Astrocyte of the hippocampus (primary cell): ENCODE data around the gene C5AR2.
"Not testable (repeated sequence)": the region's sequence is repeated elsewhere in the genome, so short reads cannot be mapped to it uniquely, and the experiment has no call there.

Experiments
- DNase-seq: peaks from one replicate; pipeline ENCODE4 v3.0.0; 2011; ENCODE audit warnings: low read depth, low spot score

The C5AR2 gene

DNA sequence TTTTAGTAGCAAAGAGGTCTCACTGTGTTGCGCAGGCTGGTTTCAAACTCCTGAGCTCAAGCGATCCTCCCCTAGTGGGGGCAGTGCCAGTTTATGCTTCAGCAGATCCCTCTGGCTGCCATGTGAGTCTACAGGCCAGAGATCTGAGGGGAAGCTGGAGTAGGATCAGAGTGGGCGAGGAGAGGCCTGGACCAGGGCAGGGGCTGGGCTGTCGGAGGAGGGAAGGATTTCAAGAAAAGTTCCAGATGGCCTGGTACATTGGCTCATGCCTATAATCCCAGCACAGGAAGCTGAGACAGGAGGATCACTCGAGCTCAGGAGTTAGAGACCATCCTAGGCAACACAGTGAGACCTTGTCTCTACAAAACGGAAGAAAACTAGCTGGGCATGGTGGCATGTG is 27.0 kb downstream of the C5AR2 start:
- DNase-seq, result no peak

DNA sequence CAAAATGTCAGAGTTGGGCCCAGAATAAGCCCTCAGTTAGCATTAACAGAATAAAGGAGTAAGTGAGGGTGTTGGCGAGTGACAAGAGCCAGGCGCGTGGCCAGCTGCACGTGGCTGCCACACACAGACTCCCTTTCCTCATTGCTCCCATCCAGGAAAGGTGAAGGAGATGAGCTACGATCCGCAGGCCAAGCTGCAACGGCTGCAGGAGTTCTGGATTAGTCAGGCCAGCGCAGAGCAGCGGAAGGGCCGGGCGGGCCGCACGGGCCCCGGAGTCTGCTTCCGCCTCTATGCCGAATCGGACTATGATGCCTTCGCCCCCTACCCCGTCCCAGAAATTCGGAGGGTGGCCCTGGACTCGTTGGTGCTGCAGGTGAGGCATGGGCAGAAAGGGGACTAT is 30.3 kb downstream of the C5AR2 start:
- no peak for DNase-seq

- DNase-seq, result no peak
These were observed 32.0 kb downstream of the C5AR2 start for GRCh38 chr19:47363758-47364531.

DNA sequence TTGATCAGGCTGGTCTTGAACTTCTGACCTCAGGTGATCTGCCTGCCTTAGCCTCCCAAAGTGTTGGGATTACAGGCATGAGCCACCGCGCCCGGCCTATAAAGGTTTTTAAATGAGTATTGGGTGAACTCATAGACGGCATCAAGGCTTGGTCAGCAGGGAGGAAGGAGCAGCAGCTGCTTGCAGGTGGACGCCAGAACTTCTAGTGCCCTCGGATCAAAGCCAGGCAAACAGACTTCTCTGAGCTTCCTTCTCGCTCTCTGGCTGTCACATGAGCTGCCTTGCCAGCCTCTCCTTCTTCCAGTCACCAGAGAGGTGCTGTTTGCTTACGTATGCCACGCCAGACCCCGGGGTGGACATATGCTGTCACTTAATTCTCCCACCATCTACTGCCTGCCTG is 33.5 kb downstream of the C5AR2 start:
- DNase-seq, result not testable (repeated sequence)

DNA sequence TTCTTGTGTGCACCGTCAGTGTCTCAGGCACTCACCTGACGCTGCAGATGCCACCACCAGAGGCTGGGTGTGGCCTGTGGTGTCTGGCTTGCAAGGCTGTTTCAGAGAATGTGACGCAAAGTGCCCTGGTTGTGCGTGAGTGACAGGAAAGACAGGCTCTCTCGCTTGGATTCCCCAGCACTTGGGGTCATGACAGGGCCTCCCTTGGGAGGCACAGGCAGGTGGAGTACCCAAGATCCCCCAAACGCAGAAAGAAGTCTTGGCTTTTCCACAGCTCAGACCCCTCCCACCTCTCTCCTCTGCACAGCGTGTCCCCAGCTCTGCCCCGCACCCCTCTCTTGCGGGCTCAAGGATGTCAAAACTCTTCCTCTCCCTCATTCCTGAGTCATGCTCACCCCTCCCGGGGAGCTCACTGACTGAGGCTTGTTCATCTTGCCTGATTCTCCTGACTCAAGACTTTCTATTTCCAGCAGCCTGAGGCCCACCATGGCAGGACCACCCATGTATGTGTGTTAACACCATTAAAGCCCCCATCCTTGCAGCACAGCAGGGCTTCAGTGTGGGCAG is 38.2 kb downstream of the C5AR2 start:
- DNase-seq, result peak; percentile 68

- no peak for DNase-seq
These were observed 39.3 kb downstream of the C5AR2 start for GRCh38 chr19:47371261-47371660.

- DNase-seq, result no peak
These were observed 40.6 kb downstream of the C5AR2 start for GRCh38 chr19:47372603-47373002.

DNA sequence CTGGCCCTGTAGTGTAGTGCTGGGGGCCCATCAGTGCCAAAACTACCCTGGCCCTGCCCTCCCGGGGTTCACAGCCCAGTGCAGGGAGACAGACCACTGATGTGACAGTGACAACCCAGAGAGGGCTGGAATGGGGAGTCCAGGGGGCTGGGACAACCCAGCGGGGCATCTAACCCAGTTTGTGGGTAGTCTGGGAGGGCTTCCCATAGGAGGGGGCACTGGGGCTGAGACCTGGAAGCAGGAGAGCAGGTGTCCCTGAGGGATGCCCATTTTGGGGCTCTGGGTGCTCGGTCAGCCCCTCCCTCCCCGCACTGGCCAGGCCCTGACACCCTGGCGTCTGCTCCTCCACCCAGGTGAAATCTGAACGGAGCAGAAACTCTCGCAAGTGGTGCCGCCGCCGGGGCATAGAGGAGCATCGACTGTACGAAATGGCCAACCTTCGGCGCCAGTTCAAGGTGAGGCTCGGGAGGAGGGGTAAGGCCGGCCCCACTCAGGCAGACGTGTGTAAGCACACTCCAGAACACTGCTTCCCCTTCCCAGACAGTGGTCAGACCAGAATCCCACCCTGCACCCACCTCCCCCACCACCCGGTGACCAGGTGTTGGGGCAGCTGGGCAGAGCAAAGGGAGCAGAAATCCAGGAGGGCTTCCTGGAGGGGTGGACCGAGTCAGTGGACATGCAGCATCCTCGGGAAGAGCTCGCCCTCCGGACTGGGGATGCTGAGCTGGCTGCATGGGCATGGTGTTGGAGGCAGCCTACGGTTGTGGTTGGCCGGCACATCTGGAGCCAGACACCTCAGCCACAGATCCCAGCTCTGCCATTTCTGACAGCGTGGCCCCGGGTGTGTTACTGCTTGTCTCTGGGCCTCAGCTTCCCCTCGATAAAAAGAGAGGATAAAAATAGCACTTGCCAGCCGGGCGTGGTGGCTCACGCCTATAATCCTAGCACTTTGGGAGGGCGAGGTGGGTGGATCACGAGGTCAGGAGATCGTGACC is 41.6 kb downstream of the C5AR2 start:
- DNase-seq, result no peak

DNA sequence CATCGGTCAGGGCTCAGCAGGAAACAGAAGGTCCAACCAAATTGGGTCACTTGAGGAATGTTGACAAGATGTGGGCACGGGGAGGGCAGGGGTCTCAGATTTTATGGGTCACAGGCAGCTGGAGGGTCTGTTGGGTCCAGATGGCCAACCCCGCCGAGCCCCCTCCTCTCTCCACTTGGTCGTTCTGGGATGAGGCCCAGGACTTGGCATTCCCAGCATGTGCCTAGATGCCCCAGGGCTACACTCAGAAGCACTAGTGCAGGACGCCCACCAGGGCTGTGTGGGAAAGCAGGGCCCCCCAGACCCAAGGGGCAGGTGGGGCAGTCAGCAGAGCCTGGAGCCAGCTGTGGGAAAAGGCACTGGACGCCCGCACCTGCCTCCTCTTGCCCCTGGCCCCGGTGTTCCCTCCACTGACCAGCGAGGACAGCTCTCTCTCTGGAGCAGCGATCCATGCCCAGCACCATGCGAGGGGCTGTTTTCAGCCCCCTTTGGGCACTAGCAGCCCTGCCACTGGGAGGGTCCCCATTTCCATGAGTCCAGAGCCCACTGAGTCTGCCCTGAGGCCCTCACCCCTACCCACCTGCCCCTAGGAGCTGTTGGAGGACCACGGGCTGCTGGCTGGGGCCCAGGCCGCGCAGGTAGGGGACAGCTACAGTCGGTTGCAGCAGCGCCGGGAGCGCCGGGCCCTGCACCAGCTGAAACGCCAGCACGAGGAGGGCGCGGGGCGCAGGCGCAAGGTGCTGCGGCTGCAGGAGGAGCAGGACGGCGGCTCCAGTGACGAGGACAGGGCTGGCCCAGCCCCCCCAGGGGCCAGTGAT is 43.1 kb downstream of the C5AR2 start:
- DNase-seq, result no peak

DNA sequence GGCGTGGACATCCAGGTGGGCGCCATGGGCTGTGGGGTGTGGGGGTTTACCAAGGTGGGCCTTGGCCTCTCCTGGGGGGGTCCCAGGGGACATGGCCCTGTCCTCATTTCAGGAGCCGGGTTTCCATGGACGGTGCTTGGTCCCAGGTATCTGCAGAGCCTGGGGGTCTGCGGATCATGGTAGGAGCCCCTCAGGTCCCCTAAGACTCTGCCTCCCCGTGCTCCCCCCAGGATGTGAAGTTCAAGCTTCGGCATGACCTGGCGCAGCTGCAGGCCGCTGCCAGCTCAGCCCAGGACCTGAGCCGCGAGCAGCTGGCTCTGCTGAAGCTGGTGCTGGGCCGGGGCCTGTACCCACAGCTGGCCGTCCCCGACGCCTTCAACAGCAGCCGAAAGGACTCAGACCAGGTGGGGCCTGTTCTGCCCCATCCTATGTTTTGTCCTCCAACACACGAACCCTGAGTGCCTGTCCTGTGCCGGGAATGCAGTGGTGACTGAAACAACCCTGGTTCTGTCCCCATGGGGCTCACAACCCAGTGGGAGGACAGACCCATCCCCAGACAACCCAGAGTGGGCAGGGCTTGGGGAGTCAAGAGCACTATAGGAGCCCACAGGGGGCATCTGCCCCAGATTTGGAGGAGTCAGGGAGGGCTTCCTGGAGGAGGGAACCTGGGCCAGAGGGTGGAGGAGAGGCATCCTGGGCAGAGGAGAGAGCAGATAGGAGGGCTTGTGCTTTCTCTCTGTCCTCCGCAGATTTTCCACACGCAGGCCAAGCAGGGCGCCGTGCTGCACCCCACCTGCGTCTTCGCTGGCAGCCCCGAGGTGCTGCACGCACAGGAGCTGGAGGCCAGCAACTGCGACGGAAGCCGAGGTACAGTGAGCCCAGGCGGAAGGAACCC is 44.0 kb downstream of the C5AR2 start:
- DNase-seq, result no peak

- no peak for DNase-seq
These were observed 44.7 kb downstream of the C5AR2 start for GRCh38 chr19:47376589-47377144.

- no peak for DNase-seq
These were observed 45.3 kb downstream of the C5AR2 start for GRCh38 chr19:47377208-47377701.

GRCh38 chr19:47377801-47378200 is 45.8 kb downstream of the C5AR2 start:
- no peak for DNase-seq

DNA sequence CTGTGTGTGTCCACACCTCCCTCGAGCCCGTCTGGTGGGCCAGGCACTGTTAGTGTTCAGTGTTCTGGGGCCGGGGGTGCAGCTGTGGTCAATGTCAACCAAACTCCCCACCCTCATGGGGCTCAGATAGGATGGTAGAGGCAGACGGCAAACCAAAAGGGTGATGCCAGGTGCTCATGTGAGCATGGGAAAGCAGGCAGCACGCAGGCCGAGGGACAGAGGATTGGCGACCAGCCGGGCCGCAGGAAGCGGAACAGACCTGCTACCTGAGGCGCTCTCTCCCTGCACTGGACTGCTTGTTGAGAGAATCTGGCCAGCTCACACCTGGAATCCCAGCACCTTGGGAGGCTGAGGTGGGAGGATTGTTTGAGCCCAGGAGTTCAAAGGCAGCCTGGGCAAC is 46.3 kb downstream of the C5AR2 start:
- DNase-seq, result no peak

- no peak for DNase-seq
These were observed 47.5 kb downstream of the C5AR2 start for GRCh38 chr19:47379381-47379938.

GRCh38 chr19:47380559-47380958 is 48.6 kb downstream of the C5AR2 start:
- DNase-seq, result no peak

GRCh38 chr19:47381121-47381520 is 49.1 kb downstream of the C5AR2 start:
- DNase-seq, result no peak

DNA sequence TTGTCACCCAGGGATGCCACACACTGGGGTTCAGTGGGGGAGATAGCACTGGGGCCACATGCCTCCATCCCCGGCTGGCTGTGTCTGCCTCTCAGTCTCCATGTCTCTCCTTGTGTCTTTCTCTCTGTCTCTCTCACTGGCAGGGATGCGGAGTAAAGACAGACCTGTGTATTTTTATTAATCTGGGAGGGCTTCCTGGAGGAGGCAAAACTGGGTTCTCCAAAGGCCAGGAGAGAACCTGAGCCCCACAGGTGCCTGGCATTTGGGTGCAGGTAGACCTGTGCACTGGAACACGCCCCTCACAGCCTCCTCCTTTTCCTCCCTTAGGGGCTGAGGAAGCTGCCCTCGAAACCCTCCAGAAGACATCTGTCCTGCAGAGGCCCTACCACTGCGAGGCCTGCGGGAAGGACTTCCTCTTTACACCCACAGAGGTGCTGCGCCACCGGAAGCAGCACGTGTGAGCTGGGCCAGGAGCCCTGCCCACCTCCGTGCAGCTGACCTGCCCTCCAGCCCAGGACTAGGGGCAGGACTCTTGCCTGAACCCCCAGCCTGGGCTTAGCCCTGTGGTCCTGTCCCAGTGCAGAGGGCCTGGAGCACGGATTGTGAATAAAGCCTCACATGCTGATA is 49.8 kb downstream of the C5AR2 start:
- DNase-seq, result no peak

DNA sequence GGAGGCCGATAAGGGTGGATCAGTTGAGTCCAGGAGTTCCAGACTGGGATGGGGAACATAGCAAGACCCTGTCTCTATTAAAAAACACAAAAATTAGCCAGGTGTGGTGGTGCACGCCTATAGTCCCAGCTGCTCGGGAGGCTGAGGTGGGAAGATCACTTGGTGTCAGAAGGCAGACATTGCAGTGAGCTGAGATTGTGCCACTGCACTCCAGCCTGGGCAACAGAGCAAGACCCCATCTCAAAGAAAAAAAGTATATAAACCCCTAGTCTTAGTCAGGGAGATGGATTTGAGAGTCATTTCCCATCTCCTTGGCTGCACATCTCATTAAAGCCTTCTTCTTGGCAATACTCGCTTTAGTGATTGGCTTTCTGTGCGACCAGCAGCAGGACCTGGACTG is 51.9 kb downstream of the C5AR2 start:
- not testable (repeated sequence) for DNase-seq
